ENCODE data around the gene HDHD2. TPM values are rescaled to one million over a fixed set of nuclear protein-coding genes. Genes with fewer than 3 reads are reported as not detected.
A peak's percentile ranks its signal among the peaks of the same experiment; 100 is the strongest.
"Not testable (repeated sequence)": the region's sequence is repeated elsewhere in the genome, so short reads cannot be mapped to it uniquely, and the experiment has no call there.

The HDHD2 gene, protein sequence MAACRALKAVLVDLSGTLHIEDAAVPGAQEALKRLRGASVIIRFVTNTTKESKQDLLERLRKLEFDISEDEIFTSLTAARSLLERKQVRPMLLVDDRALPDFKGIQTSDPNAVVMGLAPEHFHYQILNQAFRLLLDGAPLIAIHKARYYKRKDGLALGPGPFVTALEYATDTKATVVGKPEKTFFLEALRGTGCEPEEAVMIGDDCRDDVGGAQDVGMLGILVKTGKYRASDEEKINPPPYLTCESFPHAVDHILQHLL
- polyA plus RNA-seq (ENCODE audit: insufficient read length in 4 of 4), result 10 to 100 TPM; 51.4 to 67.7 (median 62.5) TPM

- peak; percentile 56 to 73 (median 68) for DNase-seq (ENCODE audit: low read depth in 4 of 4, low spot score in 3 of 4)
Observed at GRCh38 chr18:47150029-47150823, at the start of gene HDHD2. Gene HDHD2 (minus strand): TSS chr18:47150500. CDS start chr18:47136439, 14,061 bp downstream.

DNA sequence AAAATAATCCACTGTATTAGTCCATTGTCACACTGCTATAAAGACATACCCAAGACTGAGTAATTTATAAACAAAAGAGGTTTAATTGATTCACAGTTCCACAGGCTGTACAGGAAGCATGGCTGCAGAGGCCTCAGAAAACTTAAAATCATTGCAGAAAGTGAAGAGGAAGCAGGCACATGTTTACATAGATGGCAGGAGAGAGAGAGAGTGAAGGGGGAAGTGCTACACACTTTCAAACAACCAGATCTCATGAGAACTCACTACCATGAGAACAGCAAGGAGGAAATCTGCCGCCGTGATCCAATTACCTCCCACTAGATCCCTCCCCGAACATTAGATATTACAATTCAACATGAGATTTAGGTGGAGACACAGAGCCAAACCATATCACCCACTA lies 45.7 kb upstream of the HDHD2 start:
- DNase-seq (ENCODE audit: low read depth in 4 of 4, low spot score in 3 of 4), result not testable (repeated sequence)

DNA sequence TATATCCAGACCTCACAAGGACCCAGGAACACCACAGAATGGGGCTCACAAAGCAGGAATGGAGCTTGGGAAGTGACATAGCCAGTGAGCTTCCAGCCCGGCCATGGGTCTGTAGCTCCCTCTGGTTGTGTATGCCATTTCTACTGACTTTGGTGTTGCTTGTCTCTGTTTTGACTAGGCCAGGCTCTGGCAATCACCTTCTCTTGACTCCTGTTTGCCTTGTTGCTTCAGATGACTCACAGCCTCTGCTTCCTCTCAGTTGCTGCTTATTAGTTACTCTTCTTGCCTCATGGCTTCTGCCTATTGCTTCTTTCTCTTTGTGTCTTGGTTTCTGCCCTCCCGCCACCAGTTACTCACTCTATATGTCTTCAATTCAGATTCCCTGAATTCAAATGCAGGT lies 41.7 kb upstream of the HDHD2 start:
- no peak for DNase-seq (ENCODE audit: low read depth in 4 of 4, low spot score in 3 of 4)

GRCh38 chr18:47187721-47188120 lies 37.4 kb upstream of the HDHD2 start:
- DNase-seq (ENCODE audit: low read depth in 4 of 4, low spot score in 3 of 4), result no peak

DNA sequence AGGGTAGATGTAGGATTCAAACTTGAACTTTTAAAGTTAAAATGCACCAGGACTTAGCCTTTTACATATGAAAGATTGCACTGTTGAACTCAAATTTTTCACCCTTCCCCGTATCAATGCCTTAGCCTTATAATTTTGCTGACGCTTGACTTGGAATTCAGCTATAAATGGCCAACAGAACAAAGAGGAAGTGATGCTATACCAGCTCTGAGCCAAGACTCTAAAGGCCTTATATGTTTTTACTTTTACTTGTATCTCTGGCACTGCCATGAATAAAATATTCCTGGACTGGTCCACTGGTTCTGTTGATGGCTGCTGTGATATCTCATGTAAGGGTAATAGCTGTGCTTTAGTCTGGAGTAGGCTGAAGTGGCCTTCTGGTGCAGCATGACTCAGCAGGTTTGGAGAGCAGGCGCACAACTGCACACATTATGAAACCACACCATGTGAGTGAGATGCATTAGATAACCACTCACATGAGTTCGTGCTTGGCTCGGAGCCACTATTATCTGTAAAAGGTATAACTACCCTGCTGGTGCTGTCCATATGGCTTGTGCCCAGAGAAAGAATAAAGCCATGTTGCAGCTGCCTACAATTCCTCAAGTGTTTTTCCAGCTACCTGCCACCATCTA lies 34.2 kb upstream of the HDHD2 start:
- no peak for DNase-seq (ENCODE audit: low read depth in 4 of 4, low spot score in 3 of 4)

GRCh38 chr18:47182156-47182555 lies 31.9 kb upstream of the HDHD2 start:
- not testable (repeated sequence) for DNase-seq (ENCODE audit: low read depth in 4 of 4, low spot score in 3 of 4)

DNA sequence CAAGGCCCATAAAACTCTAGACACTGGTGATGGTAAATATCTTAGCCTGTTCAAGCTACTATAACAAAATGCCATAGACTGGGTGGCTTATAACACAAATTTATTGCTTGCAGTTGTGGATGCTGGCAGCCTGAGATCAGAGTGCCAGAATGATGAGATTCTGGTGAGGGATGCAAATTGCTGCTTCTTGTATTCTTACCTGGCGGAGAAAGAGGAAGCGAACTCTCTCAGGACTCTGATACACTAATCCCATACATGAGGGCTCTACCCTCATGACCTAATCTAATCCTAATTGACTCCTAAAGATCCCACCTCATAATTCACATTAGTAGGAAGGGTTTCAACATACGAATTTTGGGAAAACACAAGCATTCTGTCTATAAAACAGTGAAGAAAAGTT lies 30.5 kb upstream of the HDHD2 start:
- no peak for DNase-seq (ENCODE audit: low read depth in 4 of 4, low spot score in 3 of 4)

DNA sequence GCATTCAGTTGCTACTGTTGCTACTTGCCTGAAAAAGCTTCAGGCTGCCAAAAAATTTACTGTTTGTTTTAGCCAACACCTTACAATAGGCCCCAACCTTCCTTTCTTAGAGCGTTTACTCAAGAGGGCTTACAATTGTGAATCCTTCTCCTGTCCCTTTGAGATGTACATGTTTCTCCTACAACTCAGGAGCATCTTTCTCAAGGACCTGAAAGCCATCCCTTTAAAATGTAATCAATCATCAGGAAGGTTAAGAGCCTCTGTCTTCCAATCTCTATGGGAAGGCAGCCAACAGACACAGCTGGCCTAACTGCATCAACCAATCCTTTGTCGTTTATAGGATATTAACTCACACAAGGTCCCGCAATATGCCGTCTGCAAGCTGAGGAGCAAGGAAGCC lies 29.2 kb upstream of the HDHD2 start:
- DNase-seq (ENCODE audit: low read depth in 4 of 4, low spot score in 3 of 4), result no peak

DNA sequence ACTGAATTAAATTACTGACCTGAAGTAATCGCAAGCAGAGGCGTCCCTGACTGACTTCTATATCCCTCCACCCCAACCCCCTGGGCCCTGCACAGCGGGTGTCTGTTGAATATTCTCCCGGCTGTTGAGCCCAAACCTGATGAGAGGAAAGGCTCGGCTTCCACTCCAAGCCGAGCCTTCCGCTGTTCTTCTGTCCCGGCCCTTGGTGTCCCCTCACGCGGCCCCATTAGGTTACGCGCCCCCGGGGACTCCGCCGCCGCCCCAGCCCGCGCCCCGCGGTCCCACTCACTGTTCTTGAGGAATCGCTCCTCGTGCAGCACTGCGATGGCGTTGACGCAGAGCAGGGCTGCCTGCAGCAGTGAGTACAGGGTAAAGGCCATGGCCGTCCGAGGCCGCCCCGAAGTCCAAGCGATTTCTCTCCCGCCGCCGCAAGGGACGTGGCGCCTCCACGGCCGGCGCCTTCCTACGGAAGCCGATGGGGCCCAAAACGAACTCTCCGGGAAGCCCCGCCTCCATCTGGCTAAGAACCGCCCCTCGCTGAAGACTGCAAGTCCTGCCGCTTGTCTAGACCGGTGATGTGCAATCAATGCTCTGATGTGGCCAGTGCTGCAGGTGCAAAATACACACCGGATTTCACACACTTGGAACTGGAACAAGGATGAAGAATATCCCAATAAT lies 25.7 kb upstream of the HDHD2 start, which contains the start of gene IER3IP1:
Gene IER3IP1 (minus strand): TSS at position 467 of the 678 bp plus-strand sequence. CDS start 87 bp downstream, at position 380.
- DNase-seq (ENCODE audit: low read depth in 4 of 4, low spot score in 3 of 4), result peak; percentile 76 to 82 (median 82)

DNA sequence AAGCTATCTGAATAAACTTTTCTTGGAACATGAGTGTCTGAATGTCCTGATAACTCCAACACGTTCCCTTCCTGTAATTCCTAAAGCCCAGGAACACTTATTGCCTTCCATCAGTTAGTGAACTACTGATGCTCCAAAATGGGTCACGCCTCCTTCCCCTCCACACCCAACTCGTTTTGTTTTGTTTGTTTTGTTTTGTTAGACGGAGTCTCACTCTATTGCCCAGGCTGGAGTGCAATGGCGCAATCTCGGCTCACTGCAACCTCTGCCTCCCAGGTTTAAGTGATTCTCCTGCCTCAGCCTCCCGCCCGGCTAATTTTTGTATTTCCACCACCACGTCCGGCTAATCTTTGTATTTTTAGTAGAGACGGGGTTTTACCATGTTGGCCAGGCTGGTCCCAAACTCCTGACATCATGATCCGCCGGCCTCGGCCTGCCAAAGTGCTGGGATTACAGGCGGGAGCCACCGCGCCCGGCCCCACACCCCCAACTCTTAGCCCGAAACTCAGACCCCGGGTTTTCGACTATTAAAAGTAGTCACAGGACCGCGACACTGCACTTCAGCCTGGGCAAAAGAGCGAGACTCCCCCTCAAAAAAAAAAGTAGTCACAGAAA lies 25.1 kb upstream of the HDHD2 start:
- DNase-seq (ENCODE audit: low read depth in 4 of 4, low spot score in 3 of 4), result no peak

- DNase-seq (ENCODE audit: low read depth in 4 of 4, low spot score in 3 of 4), result no peak
Observed at GRCh38 chr18:47174545-47175116, 24.3 kb upstream of the HDHD2 start.

DNA sequence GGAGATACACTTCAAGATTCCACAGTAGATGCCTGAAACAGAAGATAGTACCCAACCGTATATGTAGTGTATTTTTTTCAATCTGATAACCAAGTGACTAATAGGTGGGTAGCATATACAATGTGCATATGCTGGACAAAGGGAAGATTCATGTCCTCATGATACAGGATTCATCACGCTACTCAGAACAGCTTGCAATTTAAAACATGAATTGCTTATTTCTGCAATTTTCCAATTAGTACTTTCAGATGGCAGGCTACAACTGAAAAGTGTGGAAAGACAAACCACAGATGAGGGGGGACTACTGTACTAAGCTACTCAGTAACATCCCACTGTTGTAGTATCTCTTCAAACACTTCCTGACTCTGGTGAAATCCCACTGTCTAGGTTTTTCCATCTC lies 22.2 kb upstream of the HDHD2 start:
- DNase-seq (ENCODE audit: low read depth in 4 of 4, low spot score in 3 of 4), result no peak

- no peak for DNase-seq (ENCODE audit: low read depth in 4 of 4, low spot score in 3 of 4)
Observed at GRCh38 chr18:47168913-47169312, 18.6 kb upstream of the HDHD2 start.

- no peak for DNase-seq (ENCODE audit: low read depth in 4 of 4, low spot score in 3 of 4)
Observed at GRCh38 chr18:47168509-47168908, 18.2 kb upstream of the HDHD2 start.

DNA sequence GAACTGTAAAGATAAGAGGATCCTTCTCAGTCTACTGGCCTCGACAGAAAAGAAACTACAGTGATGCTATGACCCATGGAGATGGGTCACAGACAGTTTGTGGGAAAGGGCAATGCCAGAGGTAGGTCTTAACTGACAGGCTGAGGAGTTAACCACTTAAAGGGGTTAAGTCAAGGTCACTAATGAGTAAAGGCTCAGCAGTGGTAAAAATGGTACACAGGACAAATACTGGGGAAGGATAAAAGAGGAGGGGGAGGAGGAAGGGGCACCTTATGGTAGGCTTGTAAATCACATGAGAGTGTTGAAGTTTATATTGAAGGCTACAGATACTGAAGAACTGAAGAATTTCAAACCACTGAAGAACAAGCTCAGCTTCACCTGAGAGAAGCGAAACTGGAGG lies 16.0 kb upstream of the HDHD2 start:
- DNase-seq (ENCODE audit: low read depth in 4 of 4, low spot score in 3 of 4), result no peak

DNA sequence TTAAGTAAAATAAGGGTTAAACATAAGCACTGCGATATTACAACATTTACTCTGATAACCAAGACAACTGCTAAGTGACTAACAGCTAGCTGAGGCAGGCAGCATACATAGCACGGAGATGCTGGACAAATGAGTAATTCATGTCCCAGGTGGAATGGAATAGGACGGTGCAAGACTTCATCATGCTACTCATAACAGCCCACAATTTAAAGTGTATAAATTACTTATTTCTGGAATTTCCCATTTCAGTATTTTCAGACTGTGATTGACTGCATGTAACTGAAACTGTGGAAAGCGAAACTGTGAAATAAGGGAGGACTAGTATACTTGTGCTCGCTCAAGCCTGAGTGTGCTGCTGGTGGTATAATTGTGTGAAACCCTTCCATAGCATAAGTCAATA lies 12.9 kb upstream of the HDHD2 start:
- no peak for DNase-seq (ENCODE audit: low read depth in 4 of 4, low spot score in 3 of 4)

DNA sequence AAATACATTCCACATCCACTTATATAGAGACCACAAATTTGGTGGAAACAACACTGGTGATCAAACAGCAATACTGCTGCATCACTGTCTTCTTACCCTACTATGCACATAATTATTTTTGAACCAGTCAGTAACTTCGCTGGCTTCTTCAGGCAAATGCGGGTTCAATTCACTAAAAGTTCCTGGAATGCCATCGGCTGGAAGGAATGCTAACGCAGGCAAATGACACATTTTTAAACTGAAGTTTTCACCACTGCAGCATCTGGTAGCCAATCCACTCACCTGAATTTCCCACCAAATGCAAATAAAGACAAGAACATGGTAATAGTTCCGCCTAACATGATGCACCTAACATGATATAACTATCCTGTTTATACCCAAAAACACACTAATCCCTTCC lies 10.0 kb upstream of the HDHD2 start:
- no peak for DNase-seq (ENCODE audit: low read depth in 4 of 4, low spot score in 3 of 4)

DNA sequence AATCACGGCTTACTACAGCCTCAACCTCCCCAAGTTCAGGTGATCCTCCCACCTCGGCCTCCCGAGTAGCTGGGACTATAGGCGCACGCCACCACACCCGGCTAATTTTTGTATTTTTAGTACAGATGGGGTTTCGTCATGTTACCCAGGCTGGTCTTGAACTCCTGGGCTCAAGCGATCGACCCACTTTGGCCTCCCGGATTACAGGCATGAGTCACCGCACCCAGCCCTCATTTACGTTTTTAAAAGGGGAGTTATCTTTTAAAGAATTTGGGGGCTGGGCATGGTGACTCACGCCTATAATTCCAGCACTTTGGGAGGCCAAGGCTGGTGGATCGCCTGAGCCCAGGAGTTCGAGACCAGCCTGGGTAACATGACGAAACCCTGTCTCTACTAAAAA lies 8.1 kb upstream of the HDHD2 start:
- DNase-seq (ENCODE audit: low read depth in 4 of 4, low spot score in 3 of 4), result not testable (repeated sequence)

DNA sequence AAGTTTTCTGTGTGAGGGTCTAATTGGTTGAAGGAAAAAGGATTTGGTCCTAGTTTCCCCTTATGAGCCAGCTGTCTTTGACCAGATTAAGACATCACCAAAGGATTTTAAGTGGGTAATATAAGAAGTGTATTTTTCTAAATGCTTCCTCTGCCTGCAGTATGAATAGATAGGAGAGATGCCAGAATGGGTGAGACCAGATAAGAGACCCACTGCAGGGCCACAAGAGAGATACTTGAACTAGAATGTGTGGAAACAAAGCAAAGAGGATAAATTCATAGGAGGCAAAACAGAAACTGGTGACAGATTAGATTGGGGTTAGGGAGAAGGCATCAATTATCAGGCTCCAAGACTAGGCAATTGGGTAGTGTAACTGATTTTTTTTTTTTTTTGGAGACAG lies 1.1 kb upstream of the HDHD2 start:
- no peak for DNase-seq (ENCODE audit: low read depth in 4 of 4, low spot score in 3 of 4)

DNA sequence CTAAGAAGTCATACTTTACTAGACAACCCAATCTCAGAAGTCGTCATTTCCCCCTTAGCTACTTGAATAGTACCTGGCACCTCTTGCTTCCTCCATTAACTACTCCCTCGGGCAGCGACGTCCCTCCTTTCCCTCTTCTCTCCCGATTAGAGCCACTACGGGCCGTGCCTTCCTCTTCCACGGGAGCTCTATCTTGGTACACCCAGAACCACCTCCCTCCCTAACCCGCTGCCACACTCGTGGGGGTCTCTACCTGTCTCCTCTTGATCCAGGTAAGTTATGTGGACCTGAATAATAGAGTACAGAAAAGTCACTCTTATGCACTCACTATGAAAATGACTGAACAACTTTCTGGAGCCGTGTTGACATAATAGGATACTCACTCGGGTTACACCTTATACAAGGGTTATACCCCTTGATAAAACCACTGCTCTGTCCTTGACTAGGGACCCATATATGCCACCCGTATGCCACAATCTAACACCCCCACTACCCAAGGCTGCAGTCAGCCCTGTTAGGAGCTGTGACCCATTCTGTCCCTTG lies 595 bp upstream of the HDHD2 start:
- DNase-seq (ENCODE audit: low read depth in 4 of 4, low spot score in 3 of 4), result no peak
